ENCODE measurements around the gene RHNO1.

DNA sequence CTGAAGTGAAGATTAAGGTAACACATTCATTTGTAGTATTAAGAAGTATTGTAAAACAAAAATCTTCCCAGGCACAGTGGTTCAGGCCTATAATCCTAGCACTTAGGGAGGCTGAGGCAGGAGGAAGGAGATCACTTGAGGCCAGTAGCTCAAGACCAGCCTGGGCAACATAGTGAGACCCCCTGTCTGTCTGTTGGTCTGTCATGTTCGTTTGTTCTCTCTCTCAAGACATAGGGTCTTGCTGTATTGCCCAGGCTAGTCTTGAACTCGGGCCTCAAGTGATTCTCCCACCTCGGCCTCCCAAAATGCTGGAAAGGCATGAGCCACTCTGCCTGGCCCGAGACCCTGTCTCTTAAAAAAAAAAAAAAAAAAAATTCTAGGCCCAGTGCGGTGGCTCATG, 20.4 kb downstream of the RHNO1 start:
- TF ChIP-seq CTCF (CRISPR knock-in tag; IDR thresholded peaks at IDR 0.05) (no peak), ZSCAN20 (CRISPR knock-in tag; IDR thresholded peaks at IDR 0.05; ENCODE audit: borderline replicate concordance) (no peak), EP300 (IDR thresholded peaks at IDR 0.05; ENCODE audit: low read depth in 2 of 2, low read length in 2 of 2) (no peak), EP300 (CRISPR knock-in tag; IDR thresholded peaks at IDR 0.05; ENCODE audit: borderline replicate concordance) (no peak), ETV5 (CRISPR knock-in tag; IDR thresholded peaks at IDR 0.05; ENCODE audit: borderline replicate concordance) (no peak), NCOA1 (CRISPR knock-in tag; IDR thresholded peaks at IDR 0.05) (no peak), ZZZ3 (CRISPR knock-in tag; IDR thresholded peaks at IDR 0.05; ENCODE audit: borderline replicate concordance) (no peak), ZNF546 (CRISPR knock-in tag; conservative IDR thresholded peaks at IDR 0.05) (no peak), TEAD2 (CRISPR knock-in tag; IDR thresholded peaks at IDR 0.05) (no peak), ZNF713 (CRISPR knock-in tag; IDR thresholded peaks at IDR 0.05) (no peak), PTBP1 (IDR thresholded peaks at IDR 0.05; ENCODE audit: low read depth, low read length, poor library complexity, severe bottlenecking) (no peak), GABPA (IDR thresholded peaks at IDR 0.05; ENCODE audit: low read depth, low read length) (no peak), GABPA (CRISPR knock-in tag; IDR thresholded peaks at IDR 0.05; ENCODE audit: low read depth) (no peak)
- TF ChIP-seq, protein P1, sequence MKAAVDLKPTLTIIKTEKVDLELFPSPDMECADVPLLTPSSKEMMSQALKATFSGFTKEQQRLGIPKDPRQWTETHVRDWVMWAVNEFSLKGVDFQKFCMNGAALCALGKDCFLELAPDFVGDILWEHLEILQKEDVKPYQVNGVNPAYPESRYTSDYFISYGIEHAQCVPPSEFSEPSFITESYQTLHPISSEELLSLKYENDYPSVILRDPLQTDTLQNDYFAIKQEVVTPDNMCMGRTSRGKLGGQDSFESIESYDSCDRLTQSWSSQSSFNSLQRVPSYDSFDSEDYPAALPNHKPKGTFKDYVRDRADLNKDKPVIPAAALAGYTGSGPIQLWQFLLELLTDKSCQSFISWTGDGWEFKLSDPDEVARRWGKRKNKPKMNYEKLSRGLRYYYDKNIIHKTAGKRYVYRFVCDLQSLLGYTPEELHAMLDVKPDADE (CRISPR knock-in tag; IDR thresholded peaks at IDR 0.05), result no peak
- TF ChIP-seq, protein P2, sequence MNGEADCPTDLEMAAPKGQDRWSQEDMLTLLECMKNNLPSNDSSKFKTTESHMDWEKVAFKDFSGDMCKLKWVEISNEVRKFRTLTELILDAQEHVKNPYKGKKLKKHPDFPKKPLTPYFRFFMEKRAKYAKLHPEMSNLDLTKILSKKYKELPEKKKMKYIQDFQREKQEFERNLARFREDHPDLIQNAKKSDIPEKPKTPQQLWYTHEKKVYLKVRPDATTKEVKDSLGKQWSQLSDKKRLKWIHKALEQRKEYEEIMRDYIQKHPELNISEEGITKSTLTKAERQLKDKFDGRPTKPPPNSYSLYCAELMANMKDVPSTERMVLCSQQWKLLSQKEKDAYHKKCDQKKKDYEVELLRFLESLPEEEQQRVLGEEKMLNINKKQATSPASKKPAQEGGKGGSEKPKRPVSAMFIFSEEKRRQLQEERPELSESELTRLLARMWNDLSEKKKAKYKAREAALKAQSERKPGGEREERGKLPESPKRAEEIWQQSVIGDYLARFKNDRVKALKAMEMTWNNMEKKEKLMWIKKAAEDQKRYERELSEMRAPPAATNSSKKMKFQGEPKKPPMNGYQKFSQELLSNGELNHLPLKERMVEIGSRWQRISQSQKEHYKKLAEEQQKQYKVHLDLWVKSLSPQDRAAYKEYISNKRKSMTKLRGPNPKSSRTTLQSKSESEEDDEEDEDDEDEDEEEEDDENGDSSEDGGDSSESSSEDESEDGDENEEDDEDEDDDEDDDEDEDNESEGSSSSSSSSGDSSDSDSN (CRISPR knock-in tag; IDR thresholded peaks at IDR 0.05), result no peak
